Measurements from ENCODE around the gene PIH1D1. TPM values are rescaled to one million over a fixed set of nuclear protein-coding genes. Genes with fewer than 3 reads are reported as not detected.
"Not testable (repeated sequence)": the region's sequence is repeated elsewhere in the genome, so short reads cannot be mapped to it uniquely, and the experiment has no call there.

PIH1D1 gene
- total and polyA plus RNA-seq, 2 of the 8 experiments (the other 6 are each of a cell fraction or from before 2014, with no cell fraction given): 146 to 195 TPM

DNA sequence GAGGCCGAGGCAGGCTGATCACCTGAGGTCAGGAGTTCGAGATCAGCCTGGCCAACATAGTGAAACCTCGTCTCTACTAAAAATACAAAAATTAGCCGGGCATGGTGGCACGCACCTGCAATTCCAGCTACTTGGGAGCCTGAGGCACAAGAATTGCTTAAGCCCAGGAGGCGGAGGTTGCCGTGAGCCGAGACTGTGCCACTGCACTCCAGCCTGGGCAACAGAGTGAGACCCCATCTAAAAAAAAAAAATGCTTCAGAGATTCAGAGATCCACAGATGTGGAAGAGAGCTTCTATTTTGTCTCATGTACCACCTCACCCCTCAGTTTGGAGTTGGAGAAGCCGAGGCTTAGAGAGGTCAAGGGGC lies 21.9 kb upstream of the PIH1D1 start:
- H3K9ac ChIP-seq (replicated peaks in 1 of 4; ENCODE audit: extremely low read depth in 1 of 4, low read depth in 3 of 4, low read length in 3 of 4); H3K4ac ChIP-seq (replicated peaks; ENCODE audit: insufficient read length, low read depth, low read length); H3K9me3 ChIP-seq (ENCODE audit: insufficient read depth in 2 of 2, low read depth in 1 of 2, low read length in 1 of 2); H4K91ac ChIP-seq (replicated peaks; ENCODE audit: insufficient read length, low read length); H2BK120ac ChIP-seq (replicated peaks; ENCODE audit: low read depth, low read length); H3K36me3 ChIP-seq (ENCODE audit: control insufficient read depth in 2 of 4, insufficient read depth in 4 of 4, low read length in 3 of 4); FAIRE-seq; H3K4me1 ChIP-seq (replicated peaks in 1 of 4; ENCODE audit: control insufficient read depth in 3 of 4, insufficient read depth in 4 of 4, low read length in 3 of 4); H3K14ac ChIP-seq (ENCODE audit: insufficient read length); H3K27me3 ChIP-seq (replicated peaks in 1 of 4; ENCODE audit: control insufficient read depth in 3 of 4, extremely low read depth in 1 of 4, insufficient read depth in 3 of 4, low read length in 3 of 4); DNase-seq (ENCODE audit: low read depth in 1 of 2, low spot score in 2 of 2); H2BK5ac ChIP-seq (ENCODE audit: low read depth, low read length); H2BK15ac ChIP-seq (ENCODE audit: low read length); H3K79me1 ChIP-seq (ENCODE audit: low read depth, low read length); H2BK20ac ChIP-seq (ENCODE audit: low read length); H3K23me2 ChIP-seq (ENCODE audit: low read depth, low read length); H4K5ac ChIP-seq (ENCODE audit: insufficient read length, low read depth, low read length); H2BK12ac ChIP-seq (ENCODE audit: low read depth, low read length); H3K4me3 ChIP-seq (ENCODE audit: extremely low read depth in 1 of 4, insufficient read depth in 2 of 4, low read depth in 3 of 4, low read length in 4 of 4); H3K79me2 ChIP-seq (ENCODE audit: control insufficient read depth in 1 of 2, insufficient read depth in 2 of 2, low read length in 2 of 2); H4K8ac ChIP-seq (ENCODE audit: extremely low read depth, insufficient read depth, low read length); H3K18ac ChIP-seq (ENCODE audit: extremely low read depth, low read length); H2AK5ac ChIP-seq (ENCODE audit: low read depth, low read length); H2AFZ ChIP-seq (ENCODE audit: low read length); H4K20me1 ChIP-seq (replicated peaks in 1 of 2; ENCODE audit: control insufficient read depth in 1 of 2, insufficient read depth in 2 of 2, low read length in 2 of 2); H3K23ac ChIP-seq (ENCODE audit: insufficient read length); H3K56ac ChIP-seq (replicated peaks; ENCODE audit: insufficient read length, low read depth, low read length); H3K27ac ChIP-seq (ENCODE audit: low read depth, low read length): not testable (repeated sequence)
- peak overlapping the region in 1 of 2 experiments; percentile 48; a peak in 2 of 4 replicates for H3K4me2 ChIP-seq (ENCODE audit: insufficient read depth in 1 of 2, low read depth in 2 of 2, low read length in 2 of 2)
- WGBS, 2 experiments (ENCODE audit: extremely low coverage in 1 of 2, insufficient coverage in 1 of 2, insufficient read length in 1 of 2, insufficient replicate concordance in 2 of 2, low coverage in 1 of 2, low lambda C conversion rate in 2 of 2, missing lambda C conversion rate in 1 of 2): 91% methylated on average over 7 of the region's 9 CpGs; no CpG with 5 or more reads in 1 of the 2 experiments
- ChIA-PET POLR2A (ENCODE audit: partially characterized antibody) (interaction anchor here (0.6 to 6.8 kb wide), 9 partner anchors 11 to 919 kb away, joined by 3 to 50 read pairs (median 5); partner anchors contain the start of genes ALDH16A1, PIH1D1 and RPS11), CTCF (ENCODE audit: partially characterized antibody) (interaction anchor here (0.7 to 3.5 kb wide), 15 partner anchors 8 to 220 kb away, joined by 3 to 28 read pairs (median 5); partner anchors contain the start of gene ALDH16A1)

Data from H1 (cell line).